M059J (cell line): ENCODE results near the gene PHTF1. TPM values are rescaled to one million over a fixed set of nuclear protein-coding genes. Genes with fewer than 3 reads are reported as not detected.
A peak's percentile ranks its signal among the peaks of the same experiment; 100 is the strongest.
"Not testable (repeated sequence)": the region's sequence is repeated elsewhere in the genome, so short reads cannot be mapped to it uniquely, and the experiment has no call there.

Experiments
- DNase-seq: peaks from one replicate; pipeline ENCODE4 v3.0.0-alpha.2; 2012; ENCODE audit warnings: low read depth
- total RNA-seq: library from RNA; depleted of rRNA; stranded (reverse); fragments of >200 nt; shearing (Covaris generic); gene quantifications from 2 replicates; pipeline ENCODE4 v1.2.3, GENCODE V29; 2014

The PHTF1 gene
- total RNA-seq, 1 experiment from 2014 or later = 77.3 TPM

GRCh38 chr1:113721010-113721409 lies 38.3 kb downstream of the PHTF1 start:
- DNase-seq = no peak

GRCh38 chr1:113718621-113719020 lies 40.7 kb downstream of the PHTF1 start:
- DNase-seq = not testable (repeated sequence)

- DNase-seq = not testable (repeated sequence)
Observed at GRCh38 chr1:113717506-113717905, 41.8 kb downstream of the PHTF1 start.

- no peak for DNase-seq
Observed at GRCh38 chr1:113714606-113715269, 44.5 kb downstream of the PHTF1 start.

GRCh38 chr1:113701429-113701828 lies 57.9 kb downstream of the PHTF1 start:
- no peak for DNase-seq

- DNase-seq = no peak
Observed at GRCh38 chr1:113694910-113695309, 64.4 kb downstream of the PHTF1 start.

- DNase-seq = no peak
Observed at GRCh38 chr1:113692824-113693431, 66.4 kb downstream of the PHTF1 start.

- DNase-seq = no peak
Observed at GRCh38 chr1:113692342-113692741, 66.9 kb downstream of the PHTF1 start.

GRCh38 chr1:113691184-113691583 lies 68.1 kb downstream of the PHTF1 start:
- DNase-seq = no peak

GRCh38 chr1:113686891-113687618 lies 72.2 kb downstream of the PHTF1 start:
- no peak for DNase-seq

- no peak for DNase-seq
Observed at GRCh38 chr1:113684153-113684541, 75.1 kb downstream of the PHTF1 start.

GRCh38 chr1:113683384-113684152 lies 75.7 kb downstream of the PHTF1 start:
- DNase-seq = no peak

GRCh38 chr1:113681596-113682337 lies 77.5 kb downstream of the PHTF1 start:
- no peak for DNase-seq

- DNase-seq = no peak
Observed at GRCh38 chr1:113678159-113678469, 81.2 kb downstream of the PHTF1 start.

GRCh38 chr1:113677250-113678158 lies 81.8 kb downstream of the PHTF1 start:
- peak; percentile 52 for DNase-seq

GRCh38 chr1:113676524-113676923 lies 82.8 kb downstream of the PHTF1 start:
- DNase-seq = no peak

GRCh38 chr1:113675302-113675701 lies 84.0 kb downstream of the PHTF1 start:
- peak; percentile 13 for DNase-seq

- no peak for DNase-seq
Observed at GRCh38 chr1:113674591-113674990, 84.7 kb downstream of the PHTF1 start.

GRCh38 chr1:113672491-113672890 lies 86.8 kb downstream of the PHTF1 start:
- DNase-seq = no peak

GRCh38 chr1:113670650-113671049 lies 88.6 kb downstream of the PHTF1 start:
- DNase-seq = no peak

GRCh38 chr1:113669988-113670387 lies 89.3 kb downstream of the PHTF1 start:
- DNase-seq = no peak
